ENCODE data around the gene RRBP1.

The RRBP1 gene

DNA sequence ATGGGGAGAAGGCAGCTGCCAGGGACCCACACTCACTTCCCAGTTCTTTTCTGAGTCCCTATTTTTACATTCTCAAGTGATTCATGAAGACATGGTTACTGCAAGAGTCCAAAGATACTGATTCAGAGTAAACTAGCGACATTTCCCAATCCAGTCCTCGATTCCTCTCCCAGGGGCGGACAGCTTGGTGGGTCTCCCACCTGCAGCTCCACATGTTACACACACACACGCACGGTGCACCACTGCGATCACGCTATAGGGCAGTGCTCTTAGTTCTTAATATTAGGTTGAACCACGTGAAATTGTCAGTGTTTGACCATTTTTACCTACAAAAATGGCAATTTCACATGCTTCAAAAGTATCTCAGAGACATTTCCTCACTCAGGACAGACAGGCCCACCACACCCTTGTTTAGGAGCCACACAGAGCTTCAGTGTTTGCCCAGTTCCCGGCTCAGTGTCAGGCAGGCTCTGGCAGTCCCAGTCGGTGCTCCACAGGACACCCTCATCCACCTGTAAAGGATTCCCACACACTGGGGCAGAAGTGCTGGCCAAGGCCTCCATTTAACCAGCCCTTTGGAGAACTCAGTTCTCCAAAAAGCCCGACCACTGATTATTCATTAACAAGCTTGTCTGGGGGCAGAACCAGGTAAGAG is 51.8 kb downstream of the RRBP1 start:
- H2AFZ ChIP-seq (ENCODE audit: low read depth, low read length), result no peak overlapping the region
- no peaks in the 10 kb centered on the region for H3K79me2 ChIP-seq (ENCODE audit: low read length)
- TF ChIP-seq, protein P1, sequence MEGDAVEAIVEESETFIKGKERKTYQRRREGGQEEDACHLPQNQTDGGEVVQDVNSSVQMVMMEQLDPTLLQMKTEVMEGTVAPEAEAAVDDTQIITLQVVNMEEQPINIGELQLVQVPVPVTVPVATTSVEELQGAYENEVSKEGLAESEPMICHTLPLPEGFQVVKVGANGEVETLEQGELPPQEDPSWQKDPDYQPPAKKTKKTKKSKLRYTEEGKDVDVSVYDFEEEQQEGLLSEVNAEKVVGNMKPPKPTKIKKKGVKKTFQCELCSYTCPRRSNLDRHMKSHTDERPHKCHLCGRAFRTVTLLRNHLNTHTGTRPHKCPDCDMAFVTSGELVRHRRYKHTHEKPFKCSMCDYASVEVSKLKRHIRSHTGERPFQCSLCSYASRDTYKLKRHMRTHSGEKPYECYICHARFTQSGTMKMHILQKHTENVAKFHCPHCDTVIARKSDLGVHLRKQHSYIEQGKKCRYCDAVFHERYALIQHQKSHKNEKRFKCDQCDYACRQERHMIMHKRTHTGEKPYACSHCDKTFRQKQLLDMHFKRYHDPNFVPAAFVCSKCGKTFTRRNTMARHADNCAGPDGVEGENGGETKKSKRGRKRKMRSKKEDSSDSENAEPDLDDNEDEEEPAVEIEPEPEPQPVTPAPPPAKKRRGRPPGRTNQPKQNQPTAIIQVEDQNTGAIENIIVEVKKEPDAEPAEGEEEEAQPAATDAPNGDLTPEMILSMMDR (IDR thresholded peaks at IDR 0.05; ENCODE audit: low read depth, low read length), result no peak
- TF ChIP-seq EZH2phosphoT487 (IDR thresholded peaks at IDR 0.05; ENCODE audit: low read depth), result no peak
- peaks cover 12% of the 10 kb centered on the region for H4K20me1 ChIP-seq (ENCODE audit: insufficient read depth, low read length)
- H3K4me3 ChIP-seq (ENCODE audit: low read length), result no peak overlapping the region
- H3K9ac ChIP-seq (ENCODE audit: low read length), result no peak overlapping the region
- H3K4me1 ChIP-seq (ENCODE audit: low read length), result peaks cover 25% of the 10 kb centered on the region
- H3K27ac ChIP-seq (ENCODE audit: low read length), result no peak overlapping the region
- H3K9me3 ChIP-seq (ENCODE audit: insufficient read depth, low read length), result no peaks in the 10 kb centered on the region
- H3K27me3 ChIP-seq (ENCODE audit: low read depth, low read length), result no peaks in the 10 kb centered on the region
- peak overlapping the region; percentile 59 for H3K4me2 ChIP-seq (ENCODE audit: low read length)
- peaks cover 6% of the 10 kb centered on the region for H3K36me3 ChIP-seq (replicated peaks; ENCODE audit: low read depth, low read length)

DNA sequence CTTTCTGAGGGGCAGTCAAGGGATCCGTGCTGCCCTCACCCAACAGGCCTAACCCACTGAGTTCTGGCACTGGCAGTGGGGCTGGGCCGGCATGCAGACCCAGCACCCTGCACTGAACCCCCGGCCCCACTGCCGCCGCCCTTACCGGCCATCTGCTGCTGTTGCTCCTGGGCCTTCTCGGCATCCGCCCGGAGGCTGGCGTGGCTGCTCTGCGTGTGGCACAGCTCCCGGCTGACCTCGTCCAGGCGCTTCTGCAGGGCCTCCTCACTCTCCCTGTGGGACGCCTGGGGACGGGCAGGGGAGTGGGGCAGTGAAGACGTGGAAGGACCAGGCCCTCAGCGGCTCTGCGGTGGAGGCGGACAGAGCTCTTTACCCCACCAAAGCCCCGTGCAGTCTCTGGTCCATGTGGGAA is 52.4 kb downstream of the RRBP1 start:
- Histone ChIP-seq H3K27me3 (ENCODE audit: low read depth, low read length) (no peaks in the 10 kb centered on the region), H3K4me2 (ENCODE audit: low read length) (no peak overlapping the region), H3K79me2 (ENCODE audit: low read length) (no peaks in the 10 kb centered on the region), H3K36me3 (replicated peaks; ENCODE audit: low read depth, low read length) (peaks cover 6% of the 10 kb centered on the region), H4K20me1 (ENCODE audit: insufficient read depth, low read length) (peaks cover 9% of the 10 kb centered on the region; the same call in 1 of the 2 replicates), H3K4me3 (ENCODE audit: low read length) (no peak overlapping the region), H3K9me3 (ENCODE audit: insufficient read depth, low read length) (no peaks in the 10 kb centered on the region), H3K4me1 (ENCODE audit: low read length) (peaks cover 19% of the 10 kb centered on the region), H2AFZ (ENCODE audit: low read depth, low read length) (no peak overlapping the region), H3K9ac (ENCODE audit: low read length) (no peak overlapping the region), H3K27ac (ENCODE audit: low read length) (no peak overlapping the region)
- TF ChIP-seq, protein P1 (IDR thresholded peaks at IDR 0.05; ENCODE audit: low read depth, low read length), result no peak
- TF ChIP-seq EZH2phosphoT487 (IDR thresholded peaks at IDR 0.05; ENCODE audit: low read depth), result no peak

DNA sequence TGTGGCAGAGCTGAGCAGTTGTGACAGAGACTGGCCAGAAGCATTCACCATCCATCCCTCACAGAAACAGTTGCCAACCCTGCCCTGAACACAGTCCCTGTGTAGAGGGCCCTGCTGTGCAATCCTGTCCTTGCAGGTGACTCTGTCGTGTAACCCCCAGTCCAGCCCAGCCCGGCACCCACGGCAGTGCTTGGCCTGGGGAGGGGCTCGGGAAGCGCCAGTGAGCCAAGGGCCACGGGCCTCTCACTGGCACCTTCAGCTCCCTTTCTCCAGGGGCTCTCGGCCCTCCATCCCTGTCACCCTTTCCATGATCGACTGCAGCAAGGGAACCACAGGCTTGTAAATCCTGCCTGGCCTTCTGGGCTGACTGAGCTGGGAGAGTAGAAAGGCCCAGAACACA is 53.0 kb downstream of the RRBP1 start:
- no peak overlapping the region for H3K27ac ChIP-seq (ENCODE audit: low read length)
- no peaks in the 10 kb centered on the region for H3K79me2 ChIP-seq (ENCODE audit: low read length)
- peaks cover 15% of the 10 kb centered on the region for H3K4me1 ChIP-seq (ENCODE audit: low read length)
- H2AFZ ChIP-seq (ENCODE audit: low read depth, low read length), result no peak overlapping the region
- H3K4me2 ChIP-seq (ENCODE audit: low read length), result no peak overlapping the region
- H3K9me3 ChIP-seq (ENCODE audit: insufficient read depth, low read length), result no peaks in the 10 kb centered on the region
- H3K27me3 ChIP-seq (ENCODE audit: low read depth, low read length), result no peaks in the 10 kb centered on the region
- TF ChIP-seq, protein P1 (IDR thresholded peaks at IDR 0.05; ENCODE audit: low read depth, low read length), result no peak
- no peak for TF ChIP-seq EZH2phosphoT487 (IDR thresholded peaks at IDR 0.05; ENCODE audit: low read depth)
- H4K20me1 ChIP-seq (ENCODE audit: insufficient read depth, low read length), result peaks cover 9% of the 10 kb centered on the region; the same call in 1 of the 2 replicates
- no peak overlapping the region for H3K9ac ChIP-seq (ENCODE audit: low read length)
- no peak overlapping the region for H3K4me3 ChIP-seq (ENCODE audit: low read length)
- H3K36me3 ChIP-seq (replicated peaks; ENCODE audit: low read depth, low read length), result peaks cover 3% of the 10 kb centered on the region

DNA sequence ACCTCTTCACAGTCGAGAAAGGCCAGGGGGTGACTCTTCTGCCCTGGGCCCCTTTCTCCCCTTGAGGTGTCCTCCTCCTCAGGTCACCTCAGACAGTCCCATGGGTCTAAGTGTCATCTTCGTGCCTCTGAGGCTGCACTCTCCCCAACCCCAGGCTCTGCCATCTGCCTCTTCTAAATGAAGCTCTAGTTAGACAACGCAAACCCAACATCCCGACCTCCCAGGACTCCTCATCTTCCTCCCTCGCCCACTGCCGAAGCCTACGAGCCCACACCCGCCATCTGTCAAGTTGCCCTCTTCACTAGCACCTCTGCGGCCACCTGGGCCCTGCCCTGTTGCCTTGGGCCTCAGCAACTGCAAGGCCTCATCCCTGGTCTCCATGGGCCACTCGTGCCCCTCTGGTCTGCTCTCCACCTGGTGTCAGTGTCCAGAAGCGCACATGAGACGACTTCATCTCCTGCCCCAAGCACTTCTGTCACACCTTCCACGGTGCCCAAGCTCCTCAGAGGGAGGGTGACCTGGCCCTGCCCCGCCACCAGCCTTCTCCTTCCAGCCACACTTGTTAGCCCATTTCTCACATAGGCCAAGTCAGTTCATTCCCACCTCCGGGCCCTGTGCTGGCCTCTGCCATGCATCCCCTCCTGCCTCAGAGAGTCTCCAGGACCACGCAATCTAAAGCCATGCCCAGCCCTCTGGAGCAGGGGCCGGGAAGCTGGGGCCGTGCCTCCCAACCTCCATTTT is 53.8 kb downstream of the RRBP1 start:
- Histone ChIP-seq H3K4me2 (ENCODE audit: low read length) (no peak overlapping the region), H3K9ac (ENCODE audit: low read length) (no peak overlapping the region)
- TF ChIP-seq, protein P1 (IDR thresholded peaks at IDR 0.05; ENCODE audit: low read depth, low read length), result no peak
- TF ChIP-seq EZH2phosphoT487 (IDR thresholded peaks at IDR 0.05; ENCODE audit: low read depth), result no peak

More for the DNA sequence above, 53.8 kb downstream of the RRBP1 start:
- no peaks in the 10 kb centered on the region for H3K79me2 ChIP-seq (ENCODE audit: low read length)
- H3K27ac ChIP-seq (ENCODE audit: low read length), result no peak overlapping the region
- no peaks in the 10 kb centered on the region for H3K27me3 ChIP-seq (ENCODE audit: low read depth, low read length)
- H2AFZ ChIP-seq (ENCODE audit: low read depth, low read length), result no peak overlapping the region
- no peaks in the 10 kb centered on the region for H3K9me3 ChIP-seq (ENCODE audit: insufficient read depth, low read length)
- peaks cover 15% of the 10 kb centered on the region for H3K4me1 ChIP-seq (ENCODE audit: low read length)
- H3K36me3 ChIP-seq (replicated peaks; ENCODE audit: low read depth, low read length), result peaks cover 3% of the 10 kb centered on the region
- no peak overlapping the region for H3K4me3 ChIP-seq (ENCODE audit: low read length)
- H4K20me1 ChIP-seq (ENCODE audit: insufficient read depth, low read length), result peaks cover 9% of the 10 kb centered on the region; the same call in 1 of the 2 replicates

Measured in OCI-LY3 (cell line).